GM13977 (cell line): ENCODE measurements around the gene TGFBR2.
"Not testable (repeated sequence)": the region's sequence is repeated elsewhere in the genome, so short reads cannot be mapped to it uniquely, and the experiment has no call there.

Experiments
- DNase-seq: peaks from one replicate; pipeline ENCODE4 v3.0.0; 2012; ENCODE audit warnings: low spot score
- CTCF ChIP-seq: IDR thresholded peaks from 2 replicates; pipeline ENCODE4 v1.5.1; 2012; ENCODE audit warnings: mild to moderate bottlenecking, control low read depth; ENCODE audit not compliant: insufficient read depth; ENCODE audit errors: extremely low read depth, missing control alignments
- in situ Hi-C: fragments of 300-500 bp; cut with MboI; formaldehyde crosslinking; loops from one replicate; pipeline ENCODE4 v1.12.0; 2022; ENCODE audit warnings: low sequenced_read_pairs, low pct_unique_long_range_greater_than_20kb, mixed read lengths, inconsistent platforms; ENCODE audit not compliant: unreplicated experiment

The TGFBR2 gene

GRCh38 chr3:30664884-30665283 lies 58.5 kb downstream of the TGFBR2 start:
- no peak for TF ChIP-seq CTCF
- DNase-seq, result no peak
- in situ Hi-C loops, result no loop called here

- TF ChIP-seq CTCF, result no peak
Measured at GRCh38 chr3:30665539-30665938, 59.1 kb downstream of the TGFBR2 start.

GRCh38 chr3:30666572-30667279 lies 60.3 kb downstream of the TGFBR2 start:
- in situ Hi-C loops, result no loop called here

More at GRCh38 chr3:30665539-30665938, 59.1 kb downstream of the TGFBR2 start:
- DNase-seq, result no peak
- in situ Hi-C loops, result no loop called here

GRCh38 chr3:30667280-30667651 lies 60.9 kb downstream of the TGFBR2 start:
- in situ Hi-C loops, result no loop called here
- TF ChIP-seq CTCF, result no peak

More at GRCh38 chr3:30666572-30667279, 60.3 kb downstream of the TGFBR2 start:
- no peak for DNase-seq
- TF ChIP-seq CTCF, result no peak

GRCh38 chr3:30668051-30668609 lies 61.7 kb downstream of the TGFBR2 start:
- TF ChIP-seq CTCF, result no peak
- in situ Hi-C loops, result no loop called here

More at GRCh38 chr3:30667280-30667651, 60.9 kb downstream of the TGFBR2 start:
- no peak for DNase-seq

GRCh38 chr3:30669360-30669934 lies 63.0 kb downstream of the TGFBR2 start:
- DNase-seq, in situ Hi-C loops: not testable (repeated sequence)

More at GRCh38 chr3:30668051-30668609, 61.7 kb downstream of the TGFBR2 start:
- DNase-seq, result no peak

- no peak for TF ChIP-seq CTCF
- DNase-seq, result no peak
- in situ Hi-C loops, result no loop called here
Measured at GRCh38 chr3:30670292-30670691, 63.9 kb downstream of the TGFBR2 start.
